GM23338 (cell line): ENCODE data around the gene FAM171A1. TPM values are rescaled to one million over a fixed set of nuclear protein-coding genes. Genes with fewer than 3 reads are reported as not detected.
"Not testable (repeated sequence)": the region's sequence is repeated elsewhere in the genome, so short reads cannot be mapped to it uniquely, and the experiment has no call there.

ENCODE experiments used
- ATAC-seq: fragments of 200-7000 bp; cut with Tn5 transposase; 3 replicates; pipeline ENCODE4 v1.9.1; 2020
- DNase-seq: peaks from one replicate; pipeline ENCODE4 v3.0.0-alpha.2; 2015; ENCODE audit warnings: low spot score
- H2AFZ ChIP-seq: fragments of 200-600 bp; sonication (generic); 2 replicates; pipeline ENCODE4 v1.8.0; 2016; ENCODE audit warnings: antibody characterized with exemption, mild to moderate bottlenecking, moderate library complexity
- H3F3A ChIP-seq: fragments of 200-600 bp; sonication (generic); replicated peaks from 2 replicates; pipeline ENCODE4 v1.8.0; 2017; ENCODE audit warnings: antibody characterized with exemption, mixed run types, low read depth
- H3K27ac ChIP-seq: fragments of 200-600 bp; sonication (generic); 2 replicates; pipeline ENCODE4 v1.6.1; 2016; ENCODE audit warnings: low read depth
- H3K27me3 ChIP-seq: fragments of 200-600 bp; sonication (generic); 2 replicates; pipeline ENCODE4 v1.8.0; 2016; ENCODE audit warnings: mild to moderate bottlenecking, mixed run types, moderate library complexity; ENCODE audit not compliant: insufficient read depth
- H3K36me3 ChIP-seq: fragments of 200-600 bp; sonication (generic); 2 replicates; pipeline ENCODE4 v1.8.0; 2016; ENCODE audit warnings: mild to moderate bottlenecking; ENCODE audit not compliant: insufficient read depth
- H3K4me1 ChIP-seq: fragments of 200-600 bp; sonication (generic); 2 replicates; pipeline ENCODE4 v1.8.0; 2016; ENCODE audit warnings: mild to moderate bottlenecking, moderate library complexity; ENCODE audit not compliant: insufficient read depth
- H3K4me2 ChIP-seq: fragments of 200-600 bp; sonication (generic); 2 replicates; pipeline ENCODE4 v1.7.1; 2017; ENCODE audit warnings: mixed run types
- H3K4me3 ChIP-seq: fragments of 200-600 bp; sonication (generic); 2 replicates; pipeline ENCODE4 v1.6.1; 2016; ENCODE audit warnings: mixed run types
- H3K79me2 ChIP-seq: fragments of 200-600 bp; sonication (generic); replicated peaks from 2 replicates; pipeline ENCODE4 v1.8.0; 2017; ENCODE audit warnings: mild to moderate bottlenecking; ENCODE audit not compliant: insufficient read depth
- H3K9me2 ChIP-seq: fragments of 200-600 bp; sonication (generic); 2 replicates; pipeline ENCODE4 v1.8.0; 2017; ENCODE audit not compliant: insufficient read depth
- H4K20me1 ChIP-seq: fragments of 200-600 bp; sonication (generic); replicated peaks from 2 replicates; pipeline ENCODE4 v1.8.0; 2017; ENCODE audit warnings: mild to moderate bottlenecking; ENCODE audit not compliant: insufficient read depth
- H3K27ac Mint-ChIP-seq: 2 replicates; pipeline ENCODE4 v1.8.0; 2020; ENCODE audit warnings: inconsistent platforms, mild to moderate bottlenecking, moderate library complexity, mixed read lengths
- H3K27me3 Mint-ChIP-seq: 3 replicates; pipeline ENCODE4 v1.8.0; 2022; ENCODE audit warnings: low read depth, mild to moderate bottlenecking, moderate library complexity, mixed read lengths, inconsistent platforms; ENCODE audit not compliant: insufficient read depth, poor library complexity
- H3K36me3 Mint-ChIP-seq: 3 replicates; pipeline ENCODE4 v1.8.0; 2021; ENCODE audit warnings: low read depth, mild to moderate bottlenecking, inconsistent platforms, moderate library complexity, mixed read lengths
- H3K4me1 Mint-ChIP-seq: 3 replicates; pipeline ENCODE4 v1.8.0; 2020; ENCODE audit warnings: mild to moderate bottlenecking, inconsistent platforms, mixed read lengths
- H3K4me3 Mint-ChIP-seq: 3 replicates; pipeline ENCODE4 v1.8.0; 2021; ENCODE audit warnings: moderate library complexity, mild to moderate bottlenecking, inconsistent platforms, mixed read lengths
- H3K9me3 Mint-ChIP-seq: 3 replicates; pipeline ENCODE4 v1.8.0; 2020; ENCODE audit warnings: moderate library complexity, mild to moderate bottlenecking, inconsistent platforms, mixed read lengths
- CREB1 ChIP-seq: fragments of 250-450 bp; sonication (Bioruptor Pico); IDR thresholded peaks from 2 replicates; pipeline ENCODE4 v1.5.0; 2020; ENCODE audit warnings: low read depth, mild to moderate bottlenecking, moderate library complexity
- EZH2phosphoT487 ChIP-seq: fragments of 200-600 bp; sonication (generic); IDR thresholded peaks from one replicate; pipeline ENCODE4 v1.8.1; 2018; ENCODE audit warnings: antibody characterized with exemption; ENCODE audit not compliant: unreplicated experiment
- JUNB ChIP-seq: IDR thresholded peaks from one replicate; pipeline ENCODE4 v1.6.1; 2016; ENCODE audit warnings: antibody characterized with exemption; ENCODE audit not compliant: unreplicated experiment
- NANOG ChIP-seq: IDR thresholded peaks from 2 replicates; pipeline ENCODE4 v1.6.1; 2016; ENCODE audit warnings: antibody characterized with exemption, borderline replicate concordance
- STAT1 ChIP-seq: IDR thresholded peaks from one replicate; pipeline ENCODE4 v1.6.1; 2016; ENCODE audit warnings: antibody characterized with exemption; ENCODE audit not compliant: unreplicated experiment
- ZNF114 ChIP-seq: fragments of 250-450 bp; sonication (Bioruptor Pico); IDR thresholded peaks from 2 replicates; pipeline ENCODE4 v1.5.0; 2020; ENCODE audit warnings: mild to moderate bottlenecking, moderate library complexity
- ZNF331 ChIP-seq: fragments of 250-450 bp; sonication (Bioruptor Pico); IDR thresholded peaks from 2 replicates; pipeline ENCODE4 v1.5.0; 2020; ENCODE audit warnings: low read depth, mild to moderate bottlenecking, moderate library complexity
- polyA plus RNA-seq: library from polyadenylated mRNA; unstranded; fragments of >200 nt; fragmentation: Nextera tagmentation; extraction: Ambion mirVana; gene quantifications from 2 replicates; pipeline ENCODE4 v1.2.1, GENCODE V29; 2016
- total RNA-seq: library from RNA; depleted of rRNA; stranded (reverse); fragments of >200 nt; shearing (Covaris generic); gene quantifications from 2 replicates; pipeline ENCODE4 v1.2.3, GENCODE V29; 2014
- TF ChIP-seq, protein P1 (sequence below): IDR thresholded peaks from one replicate; pipeline ENCODE4 v1.6.1; 2018; ENCODE audit warnings: antibody characterized with exemption; ENCODE audit not compliant: unreplicated experiment
- TF ChIP-seq, protein P2 (sequence below), 2 experiments: fragments of 200-600 bp in 1 of 2; sonication (generic) in 1 of 2; conservative IDR thresholded peaks; 2 replicates each; pipeline versions ENCODE4 v1.5.1 to v1.6.1; 2016 to 2017; ENCODE audit warnings: antibody characterized with exemption in 2 of 2, low read depth in 2 of 2, mild to moderate bottlenecking in 2 of 2, moderate library complexity in 1 of 2
- TF ChIP-seq, protein P3 (sequence below): IDR thresholded peaks from 2 replicates; pipeline ENCODE4 v1.6.1; 2016; ENCODE audit warnings: antibody characterized with exemption

FAM171A1 gene
- total and polyA plus RNA-seq, 2 experiments from 2014 or later = 11.3 to 32.2 TPM

DNA sequence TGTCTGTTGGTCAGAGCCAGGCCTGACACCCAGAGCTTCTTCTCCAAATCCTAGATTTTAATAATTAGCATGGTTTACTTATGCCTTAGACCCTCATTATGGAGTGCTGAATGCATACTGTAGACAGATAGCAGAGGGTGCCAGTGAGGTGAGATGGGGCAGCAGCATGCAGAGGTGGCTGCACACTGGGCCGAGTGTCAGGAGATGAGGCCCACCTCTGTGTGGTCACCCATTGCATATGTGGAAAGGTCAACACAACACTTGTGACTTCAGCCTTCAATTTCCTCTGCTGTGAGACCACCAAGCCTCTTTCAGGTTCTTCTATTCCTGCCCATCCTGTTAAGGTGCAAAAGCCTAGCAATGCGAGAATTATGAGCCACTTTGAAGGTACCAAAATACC is 162.9 kb downstream of the FAM171A1 start (continued):
- TF ChIP-seq, protein P1, sequence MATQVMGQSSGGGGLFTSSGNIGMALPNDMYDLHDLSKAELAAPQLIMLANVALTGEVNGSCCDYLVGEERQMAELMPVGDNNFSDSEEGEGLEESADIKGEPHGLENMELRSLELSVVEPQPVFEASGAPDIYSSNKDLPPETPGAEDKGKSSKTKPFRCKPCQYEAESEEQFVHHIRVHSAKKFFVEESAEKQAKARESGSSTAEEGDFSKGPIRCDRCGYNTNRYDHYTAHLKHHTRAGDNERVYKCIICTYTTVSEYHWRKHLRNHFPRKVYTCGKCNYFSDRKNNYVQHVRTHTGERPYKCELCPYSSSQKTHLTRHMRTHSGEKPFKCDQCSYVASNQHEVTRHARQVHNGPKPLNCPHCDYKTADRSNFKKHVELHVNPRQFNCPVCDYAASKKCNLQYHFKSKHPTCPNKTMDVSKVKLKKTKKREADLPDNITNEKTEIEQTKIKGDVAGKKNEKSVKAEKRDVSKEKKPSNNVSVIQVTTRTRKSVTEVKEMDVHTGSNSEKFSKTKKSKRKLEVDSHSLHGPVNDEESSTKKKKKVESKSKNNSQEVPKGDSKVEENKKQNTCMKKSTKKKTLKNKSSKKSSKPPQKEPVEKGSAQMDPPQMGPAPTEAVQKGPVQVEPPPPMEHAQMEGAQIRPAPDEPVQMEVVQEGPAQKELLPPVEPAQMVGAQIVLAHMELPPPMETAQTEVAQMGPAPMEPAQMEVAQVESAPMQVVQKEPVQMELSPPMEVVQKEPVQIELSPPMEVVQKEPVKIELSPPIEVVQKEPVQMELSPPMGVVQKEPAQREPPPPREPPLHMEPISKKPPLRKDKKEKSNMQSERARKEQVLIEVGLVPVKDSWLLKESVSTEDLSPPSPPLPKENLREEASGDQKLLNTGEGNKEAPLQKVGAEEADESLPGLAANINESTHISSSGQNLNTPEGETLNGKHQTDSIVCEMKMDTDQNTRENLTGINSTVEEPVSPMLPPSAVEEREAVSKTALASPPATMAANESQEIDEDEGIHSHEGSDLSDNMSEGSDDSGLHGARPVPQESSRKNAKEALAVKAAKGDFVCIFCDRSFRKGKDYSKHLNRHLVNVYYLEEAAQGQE = no peak
- TF ChIP-seq NANOG (no peak), CREB1 (CRISPR knock-in tag) (no peak), ZNF331 (no peak), JUNB (no peak), ZNF114 (CRISPR knock-in tag) (no peak), EZH2phosphoT487 (no peak), STAT1 (no peak)
- TF ChIP-seq, protein P2, sequence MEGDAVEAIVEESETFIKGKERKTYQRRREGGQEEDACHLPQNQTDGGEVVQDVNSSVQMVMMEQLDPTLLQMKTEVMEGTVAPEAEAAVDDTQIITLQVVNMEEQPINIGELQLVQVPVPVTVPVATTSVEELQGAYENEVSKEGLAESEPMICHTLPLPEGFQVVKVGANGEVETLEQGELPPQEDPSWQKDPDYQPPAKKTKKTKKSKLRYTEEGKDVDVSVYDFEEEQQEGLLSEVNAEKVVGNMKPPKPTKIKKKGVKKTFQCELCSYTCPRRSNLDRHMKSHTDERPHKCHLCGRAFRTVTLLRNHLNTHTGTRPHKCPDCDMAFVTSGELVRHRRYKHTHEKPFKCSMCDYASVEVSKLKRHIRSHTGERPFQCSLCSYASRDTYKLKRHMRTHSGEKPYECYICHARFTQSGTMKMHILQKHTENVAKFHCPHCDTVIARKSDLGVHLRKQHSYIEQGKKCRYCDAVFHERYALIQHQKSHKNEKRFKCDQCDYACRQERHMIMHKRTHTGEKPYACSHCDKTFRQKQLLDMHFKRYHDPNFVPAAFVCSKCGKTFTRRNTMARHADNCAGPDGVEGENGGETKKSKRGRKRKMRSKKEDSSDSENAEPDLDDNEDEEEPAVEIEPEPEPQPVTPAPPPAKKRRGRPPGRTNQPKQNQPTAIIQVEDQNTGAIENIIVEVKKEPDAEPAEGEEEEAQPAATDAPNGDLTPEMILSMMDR (conservative IDR thresholded peaks at IDR 0.05; ENCODE audit: low read depth in 2 of 2) = no peak

DNA sequence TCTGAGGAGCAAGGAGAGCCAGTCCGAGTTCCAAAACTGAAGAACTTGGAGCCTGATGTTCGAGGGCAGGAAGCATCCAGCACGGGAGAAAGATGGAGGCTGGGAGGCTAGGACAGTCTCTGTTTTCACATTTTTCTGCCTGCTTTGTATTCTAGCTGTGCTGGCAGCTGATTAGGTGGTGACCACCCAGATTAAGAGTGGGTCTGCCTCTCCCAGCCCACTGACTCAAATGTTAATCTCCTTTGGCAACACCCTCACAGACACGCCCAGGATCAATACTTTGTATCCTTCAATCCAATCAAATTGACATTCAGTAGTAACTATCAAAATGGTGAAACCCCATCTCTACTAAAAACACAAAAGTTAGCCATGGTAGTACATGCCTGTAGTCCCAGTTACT is 163.7 kb downstream of the FAM171A1 start:
- not testable (repeated sequence) for DNase-seq, H4K20me1 ChIP-seq, H3K9me3 Mint-ChIP-seq, H3K27me3 Mint-ChIP-seq, H3K79me2 ChIP-seq, H3K27me3 ChIP-seq, H3K36me3 ChIP-seq, ATAC-seq, H2AFZ ChIP-seq, H3K36me3 Mint-ChIP-seq, H3F3A ChIP-seq, H3K27ac ChIP-seq, H3K4me2 ChIP-seq, H3K4me1 ChIP-seq, H3K27ac Mint-ChIP-seq, H3K4me1 Mint-ChIP-seq, H3K9me2 ChIP-seq, H3K4me3 Mint-ChIP-seq, H3K4me3 ChIP-seq

- DNase-seq = no peak
- H3K4me2 ChIP-seq = no peak overlapping the region
- no peak for TF ChIP-seq CREB1 (CRISPR knock-in tag)
- TF ChIP-seq, protein P3, sequence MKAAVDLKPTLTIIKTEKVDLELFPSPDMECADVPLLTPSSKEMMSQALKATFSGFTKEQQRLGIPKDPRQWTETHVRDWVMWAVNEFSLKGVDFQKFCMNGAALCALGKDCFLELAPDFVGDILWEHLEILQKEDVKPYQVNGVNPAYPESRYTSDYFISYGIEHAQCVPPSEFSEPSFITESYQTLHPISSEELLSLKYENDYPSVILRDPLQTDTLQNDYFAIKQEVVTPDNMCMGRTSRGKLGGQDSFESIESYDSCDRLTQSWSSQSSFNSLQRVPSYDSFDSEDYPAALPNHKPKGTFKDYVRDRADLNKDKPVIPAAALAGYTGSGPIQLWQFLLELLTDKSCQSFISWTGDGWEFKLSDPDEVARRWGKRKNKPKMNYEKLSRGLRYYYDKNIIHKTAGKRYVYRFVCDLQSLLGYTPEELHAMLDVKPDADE = no peak
- TF ChIP-seq JUNB = no peak
- TF ChIP-seq, protein P2 (conservative IDR thresholded peaks at IDR 0.05; ENCODE audit: low read depth in 2 of 2) = no peak
- TF ChIP-seq ZNF114 (CRISPR knock-in tag) = no peak
- no peak for TF ChIP-seq EZH2phosphoT487
- TF ChIP-seq, protein P1 = no peak
- no peaks in the 10 kb centered on the region for H3K79me2 ChIP-seq
- H3F3A ChIP-seq = no peaks in the 10 kb centered on the region
- H3K9me3 Mint-ChIP-seq = no peaks in the 10 kb centered on the region
- ATAC-seq = no peak
- no peaks in the 10 kb centered on the region for H3K27me3 ChIP-seq
- no peaks in the 10 kb centered on the region; the same call in 1 of the 2 replicates for H3K9me2 ChIP-seq
- H3K27ac ChIP-seq = no peak overlapping the region
- H3K4me1 ChIP-seq = peaks cover 12% of the 10 kb centered on the region; the same call in 1 of the 2 replicates
- H3K36me3 Mint-ChIP-seq = no peaks in the 10 kb centered on the region
- peaks cover 11% of the 10 kb centered on the region for H3K4me1 Mint-ChIP-seq
- no peak overlapping the region for H2AFZ ChIP-seq
- no peaks in the 10 kb centered on the region for H4K20me1 ChIP-seq
- peaks cover 4% of the 10 kb centered on the region for H3K27me3 Mint-ChIP-seq
- H3K4me3 ChIP-seq = no peak overlapping the region
- no peak overlapping the region for H3K27ac Mint-ChIP-seq
- H3K4me3 Mint-ChIP-seq = no peak overlapping the region
- H3K36me3 ChIP-seq = no peaks in the 10 kb centered on the region
Measured at GRCh38 chr10:15202639-15203038, 168.4 kb downstream of the FAM171A1 start.
